GM23248 (cell line): ENCODE data around the gene PRSS8.

Experiments
- EZH2 ChIP-seq: fragments of 200-600 bp; sonication (generic); IDR thresholded peaks from 2 replicates; pipeline ENCODE4 v1.6.1; 2018; ENCODE audit warnings: antibody characterized with exemption, mild to moderate bottlenecking; ENCODE audit not compliant: insufficient read depth, poor library complexity, severe bottlenecking
- EZH2phosphoT487 ChIP-seq: fragments of 200-600 bp; sonication (generic); IDR thresholded peaks from 2 replicates; pipeline ENCODE4 v1.6.1; 2018; ENCODE audit warnings: antibody characterized with exemption, moderate library complexity, mild to moderate bottlenecking, low read depth; ENCODE audit not compliant: insufficient read depth

DNA sequence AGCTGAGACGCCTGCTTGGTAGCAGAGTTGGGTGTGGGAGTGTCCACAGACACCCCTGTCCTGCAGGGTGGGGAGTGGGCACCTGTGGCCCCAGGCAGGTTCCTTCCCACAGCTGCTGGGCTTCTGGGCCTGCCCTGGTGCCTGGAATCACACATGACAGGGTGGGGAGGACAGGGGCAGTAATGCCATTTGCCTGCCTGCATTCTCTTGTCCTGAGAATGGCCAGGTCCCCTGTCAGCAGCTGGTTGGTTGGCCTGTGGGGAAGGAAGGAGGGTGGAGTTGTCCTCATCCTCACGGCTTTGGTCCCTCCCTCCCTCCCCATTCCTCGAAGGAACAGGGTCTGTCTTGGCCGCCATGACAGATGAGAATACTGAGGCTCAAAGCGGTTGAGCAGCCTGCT lies 52.0 kb downstream of the PRSS8 start:
- TF ChIP-seq EZH2 = no peak
- TF ChIP-seq EZH2phosphoT487 = no peak
